ENCODE measurements around the gene RFTN1.
A peak's percentile ranks its signal among the peaks of the same experiment; 100 is the strongest.

RFTN1 gene

DNA sequence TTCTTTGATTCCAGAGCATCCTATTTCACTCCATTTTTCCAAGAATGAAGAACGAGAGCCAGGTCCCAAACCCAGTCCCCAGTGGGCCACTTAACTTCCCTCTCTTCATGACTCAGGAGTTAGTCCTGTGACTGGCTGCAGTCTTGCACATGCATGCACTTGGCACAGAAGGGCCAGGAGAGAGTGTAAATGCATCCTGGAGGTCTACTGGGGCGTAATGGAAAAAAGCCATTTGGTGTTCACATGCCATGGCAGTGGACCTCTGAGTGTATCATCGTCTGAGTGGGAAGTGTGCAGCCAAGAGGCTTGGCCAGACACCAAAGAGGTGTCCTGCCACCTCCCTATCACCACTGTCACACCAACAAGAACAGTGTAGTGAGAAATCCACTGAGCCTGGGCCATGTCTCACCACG lies 15.1 kb upstream of the RFTN1 start:
- no peak for DNase-seq

DNA sequence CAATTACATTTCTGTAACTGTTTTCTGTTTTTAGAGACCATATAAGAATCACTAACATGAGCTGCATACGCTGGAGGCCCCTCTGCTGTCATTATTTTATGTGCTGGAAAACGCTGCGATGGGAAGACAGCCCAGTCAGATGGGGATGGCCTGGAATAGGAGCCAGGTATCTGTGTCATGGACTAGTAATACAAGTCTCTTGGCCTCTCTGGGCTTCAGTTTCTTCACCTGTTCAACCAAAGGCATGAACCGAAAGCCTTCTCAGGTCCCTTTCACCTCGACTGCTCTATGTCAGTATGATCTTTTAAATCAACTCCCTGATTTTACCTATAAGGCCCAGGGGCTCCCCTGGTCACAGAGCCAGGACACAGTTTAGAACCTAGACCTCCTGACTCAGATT lies 14.6 kb upstream of the RFTN1 start:
- no peak for DNase-seq

DNA sequence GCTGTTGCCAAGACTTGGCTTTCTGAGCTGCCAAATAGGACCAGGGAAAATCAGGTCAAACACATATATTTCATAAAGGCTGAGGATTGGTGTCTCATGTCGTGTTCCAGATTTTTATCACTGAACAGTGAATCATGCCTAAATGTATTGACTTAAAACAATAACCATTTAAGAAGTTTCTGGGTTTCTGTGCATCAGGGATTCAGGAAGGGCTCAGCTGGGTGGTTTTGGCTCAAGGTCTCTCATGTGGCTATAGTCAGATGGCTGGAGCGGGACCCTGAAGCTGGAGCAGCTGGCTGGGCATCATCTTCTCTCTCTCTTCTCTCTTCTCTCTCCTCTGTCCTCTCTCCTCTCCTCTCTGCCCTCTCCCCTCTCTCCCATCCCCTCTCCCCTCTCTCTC lies 10.7 kb upstream of the RFTN1 start:
- no peak for DNase-seq

GRCh38 chr3:16523778-16524177 lies 10.3 kb upstream of the RFTN1 start:
- DNase-seq: no peak

GRCh38 chr3:16522834-16523233 lies 9.3 kb upstream of the RFTN1 start:
- DNase-seq: no peak

- DNase-seq: no peak
Measured at GRCh38 chr3:16520970-16521881, 7.7 kb upstream of the RFTN1 start.

- no peak for DNase-seq
Measured at GRCh38 chr3:16520241-16520969, 6.9 kb upstream of the RFTN1 start.

DNA sequence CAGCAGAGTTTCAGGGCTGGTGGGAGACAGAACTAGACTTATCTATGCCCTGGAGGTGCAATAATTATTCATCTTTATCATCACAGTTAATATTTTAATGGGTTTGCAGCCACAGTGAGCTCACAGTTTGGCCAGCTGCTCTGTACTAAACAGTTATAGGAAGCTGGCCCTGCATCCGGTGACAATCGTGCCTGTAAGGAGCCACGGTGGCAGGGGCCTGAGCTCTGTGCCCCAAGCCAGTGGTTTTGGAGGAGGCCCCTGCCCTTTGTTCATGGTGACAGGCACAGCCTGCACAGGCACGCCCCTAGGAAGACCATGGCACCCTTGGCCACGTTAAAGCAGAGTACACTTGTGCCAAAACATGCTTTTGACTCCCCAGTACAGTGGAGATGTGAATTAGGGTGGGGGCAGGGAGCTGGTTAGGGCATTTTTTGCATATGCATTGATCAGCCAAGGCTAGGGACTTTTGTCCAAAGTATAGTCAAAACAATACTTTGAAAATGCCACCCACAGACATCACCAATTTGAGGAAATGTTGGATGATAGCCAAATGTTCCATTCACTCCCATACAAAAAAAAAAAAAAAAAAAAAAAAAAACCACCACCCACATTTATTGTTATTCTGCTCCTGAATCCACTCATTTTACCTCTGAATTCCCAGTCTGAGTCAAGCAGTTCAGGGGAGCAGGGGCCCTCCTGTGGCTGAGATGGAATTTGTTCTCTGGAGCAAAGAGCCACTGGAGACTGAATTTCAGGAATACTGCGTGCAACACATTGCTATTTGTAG lies 3.4 kb upstream of the RFTN1 start:
- DNase-seq: no peak

- no peak for DNase-seq
Measured at GRCh38 chr3:16515885-16516420, 2.5 kb upstream of the RFTN1 start.

DNA sequence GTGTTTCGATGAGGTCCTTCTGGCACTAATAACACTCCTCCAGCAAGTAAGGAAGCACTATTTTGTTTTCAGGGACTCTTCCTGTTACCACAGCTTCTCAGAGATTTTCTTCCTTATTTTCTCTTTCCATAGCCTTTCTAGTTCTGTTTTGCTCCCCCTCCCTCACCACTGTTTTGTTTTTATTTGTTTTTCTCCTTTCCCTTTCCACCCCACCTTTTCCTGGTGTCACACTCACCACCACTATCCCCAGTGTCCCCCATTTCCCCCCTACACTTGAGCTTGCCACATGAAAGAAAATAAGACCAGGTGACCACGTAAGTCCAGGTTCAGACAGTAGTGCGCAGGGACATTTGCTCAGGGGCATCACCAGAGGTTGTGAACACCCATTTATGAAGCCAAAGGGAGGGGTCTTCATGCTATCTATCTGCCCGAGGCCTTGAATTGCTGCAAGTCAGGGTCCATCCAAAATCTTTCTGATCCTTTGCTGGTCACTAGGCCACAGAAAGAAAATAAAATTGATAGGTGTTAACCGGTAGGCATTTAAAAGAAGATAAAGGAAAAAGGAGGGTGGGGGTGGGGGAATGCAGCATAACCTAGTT lies 1.4 kb upstream of the RFTN1 start:
- no peak for DNase-seq

GRCh38 chr3:16514021-16514700 lies 662 bp upstream of the RFTN1 start:
- no peak for DNase-seq

DNA sequence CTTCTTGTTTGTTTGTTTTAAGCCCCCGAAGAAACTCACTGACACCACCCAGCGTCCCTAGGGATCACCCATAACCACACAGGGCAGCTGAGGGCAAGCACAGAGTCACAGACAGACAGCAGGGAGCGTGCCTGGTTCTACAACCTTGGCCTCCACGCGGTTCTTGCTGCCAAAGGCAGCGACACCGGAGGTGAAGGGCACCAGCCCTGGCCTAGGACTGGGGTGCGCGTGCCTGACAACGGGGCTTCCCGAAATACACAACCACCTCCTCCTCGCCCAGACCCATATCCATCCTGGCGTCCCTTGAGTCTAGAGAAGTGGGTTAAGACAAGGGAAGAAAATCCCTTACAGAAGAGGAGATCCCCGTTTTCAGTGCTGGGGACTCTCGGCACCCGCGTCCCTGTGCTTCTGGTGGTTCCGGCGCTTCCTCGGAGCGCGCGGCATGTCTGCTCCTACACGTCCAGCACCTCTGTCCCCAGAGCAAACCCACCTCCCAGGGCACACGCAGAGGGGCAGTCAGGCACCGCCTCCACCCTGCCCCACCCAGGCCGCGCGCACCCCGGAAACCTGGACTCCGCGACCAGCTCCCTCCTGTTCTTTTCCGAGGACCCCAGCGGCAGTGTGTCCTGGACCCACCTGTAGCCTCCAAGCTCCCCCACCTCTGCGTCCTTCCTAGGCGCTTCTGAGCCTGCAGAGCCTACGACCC lies 911 bp downstream of the RFTN1 start:
- peak; percentile 33 for DNase-seq

DNA sequence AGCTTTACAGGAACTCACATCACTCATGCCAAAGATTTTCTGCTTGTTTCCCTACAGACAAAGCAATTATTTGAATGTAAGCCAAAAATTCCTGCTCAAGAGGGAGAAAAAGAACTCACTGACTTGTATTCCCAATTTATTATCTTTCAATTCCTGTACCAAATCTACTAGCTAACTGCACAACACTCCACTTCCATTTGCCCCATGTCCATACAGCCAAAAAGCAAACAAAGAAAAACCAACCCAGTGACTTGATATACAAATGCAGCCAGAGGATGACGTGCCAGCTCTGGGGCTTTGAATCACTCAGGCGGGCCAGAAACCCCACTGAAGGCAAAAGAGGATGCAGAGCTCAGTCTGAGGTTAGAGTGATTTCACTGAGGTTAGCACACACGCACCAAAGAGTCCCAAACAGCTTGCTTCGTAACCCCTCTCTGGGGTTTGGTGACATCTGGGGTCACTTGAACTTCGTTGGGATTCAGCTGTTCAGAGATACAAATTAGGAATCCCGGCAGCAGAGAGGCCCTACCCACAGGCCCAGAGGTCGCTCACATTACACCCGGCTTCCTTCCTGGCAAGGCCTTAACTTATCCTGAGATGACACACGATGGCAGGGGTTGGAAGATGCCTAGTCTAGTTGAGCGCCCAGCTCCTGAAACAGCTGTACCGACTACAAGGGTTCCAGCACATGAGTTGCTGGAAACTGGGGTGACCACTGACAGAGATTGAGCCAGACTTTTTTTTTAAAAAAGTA lies 1.6 kb downstream of the RFTN1 start:
- peak; percentile 90 for DNase-seq

- no peak for DNase-seq
Measured at GRCh38 chr3:16510620-16511319, 2.7 kb downstream of the RFTN1 start.

DNA sequence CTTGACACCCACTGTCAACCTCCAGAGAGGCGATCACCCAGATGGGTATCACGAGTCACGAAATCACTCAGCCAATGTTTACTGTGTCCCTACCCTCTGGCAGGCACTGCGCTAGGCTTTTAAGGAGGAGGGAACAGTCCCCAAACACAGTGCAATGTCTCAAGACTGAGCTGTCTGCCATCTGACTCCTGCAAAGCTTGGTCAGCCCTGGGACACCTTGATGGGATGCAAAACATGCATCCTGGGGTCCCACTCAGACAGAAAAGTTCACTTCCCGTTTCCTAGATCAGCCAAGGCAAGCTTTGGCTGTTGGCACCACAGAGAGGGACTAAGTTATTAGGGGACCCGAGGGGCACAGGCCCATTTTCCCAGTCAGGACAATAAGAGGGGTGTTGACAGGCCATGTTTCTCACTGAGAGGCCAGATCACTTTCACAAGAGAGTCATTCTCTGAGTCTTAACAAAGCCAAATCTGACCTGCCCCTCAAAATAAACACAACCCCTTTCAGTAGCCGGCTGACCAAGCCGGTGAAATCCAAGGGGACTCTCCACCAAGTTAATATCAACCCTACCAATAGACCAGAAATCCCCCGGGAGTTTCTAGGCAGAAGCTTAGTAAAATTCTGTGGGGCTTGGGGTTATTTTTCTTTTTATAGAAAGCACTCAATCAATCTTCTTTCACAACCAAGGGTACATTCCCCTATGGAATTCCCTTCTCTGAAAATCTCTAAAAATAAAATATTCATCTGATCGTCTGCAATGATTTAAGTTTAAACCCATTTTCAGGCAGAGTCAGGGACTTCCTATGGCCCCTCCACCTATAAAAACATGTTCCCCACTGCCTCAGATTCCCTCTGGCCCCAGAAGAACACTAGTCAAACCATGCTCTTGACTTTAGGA lies 3.5 kb downstream of the RFTN1 start:
- no peak for DNase-seq

DNA sequence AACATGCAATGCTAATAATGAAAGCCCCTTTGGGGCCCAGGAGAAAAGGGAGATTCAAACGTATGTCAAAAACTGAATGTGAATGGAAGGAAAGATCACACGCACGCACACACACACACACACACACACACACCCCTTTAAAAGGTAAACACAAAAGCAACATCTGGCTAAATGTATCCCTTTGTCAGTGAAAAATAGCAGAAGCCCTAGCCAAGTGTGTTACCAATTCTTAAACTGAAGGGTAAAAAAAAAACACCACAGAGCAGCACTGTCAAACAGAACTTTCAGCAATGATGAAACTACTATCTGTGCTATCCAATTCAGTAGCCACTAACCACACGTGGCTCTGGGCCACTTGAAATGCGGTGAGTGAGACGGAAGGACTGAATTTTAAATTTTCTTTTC lies 4.9 kb downstream of the RFTN1 start:
- DNase-seq: no peak

DNA sequence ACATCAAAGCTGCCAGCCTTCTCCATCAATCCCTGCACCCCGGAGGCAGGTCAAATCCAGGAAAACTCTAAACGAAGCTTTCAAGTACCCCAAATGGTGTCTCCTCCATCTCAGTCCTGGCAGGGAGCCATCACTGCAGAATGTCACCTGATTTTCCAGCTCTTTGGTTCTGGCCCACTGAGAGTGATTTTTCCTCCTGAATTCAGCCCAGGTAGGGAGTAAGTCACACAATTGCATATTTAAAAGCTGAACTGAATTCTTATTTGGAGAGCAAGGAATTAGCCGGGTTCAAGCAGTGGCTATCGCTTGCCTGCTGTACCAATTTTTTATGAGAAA lies 5.3 kb downstream of the RFTN1 start:
- DNase-seq: no peak

DNA sequence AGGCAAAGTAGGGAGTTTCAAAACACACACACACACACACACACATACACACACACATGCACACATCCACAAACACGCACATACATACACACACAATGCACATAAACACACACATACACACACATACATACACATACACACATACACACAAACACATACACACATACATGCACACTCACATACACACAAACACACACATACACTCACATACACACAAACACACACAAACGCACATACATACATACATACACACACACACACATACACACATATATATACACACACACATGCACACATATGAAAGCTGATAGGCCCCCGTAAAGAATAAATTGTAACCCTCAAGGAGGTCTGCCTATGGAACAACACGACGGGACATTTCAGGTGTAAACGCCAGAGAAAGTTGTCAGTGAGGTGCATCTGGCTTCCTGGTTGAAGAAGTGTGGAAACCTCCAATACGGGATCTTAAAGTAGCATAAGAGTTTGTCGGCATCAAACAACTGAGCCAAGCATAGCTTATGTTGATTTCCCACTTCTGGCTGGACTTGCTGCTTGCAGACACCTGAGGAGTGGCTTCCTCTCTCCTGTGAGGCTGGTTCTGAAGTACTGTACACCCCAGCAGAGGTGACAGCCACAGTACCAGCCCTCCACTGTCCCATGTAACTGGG lies 5.8 kb downstream of the RFTN1 start:
- DNase-seq: no peak
